ENCODE measurements around the gene SIX5. TPM values are rescaled to one million over a fixed set of nuclear protein-coding genes. Genes with fewer than 3 reads are reported as not detected.

SIX5 gene
- total RNA-seq, 1 experiment from 2014 or later: 27.6 TPM

- Histone ChIP-seq H3K4me1 (replicated peaks; ENCODE audit: insufficient read depth) (peaks cover 4% of the 10 kb centered on the region; the same call in 1 of the 2 replicates), H2AFZ (no peak overlapping the region), H3K27me3 (ENCODE audit: insufficient read depth, low read depth) (no peaks in the 10 kb centered on the region), H3K4me2 (no peak overlapping the region), H3K27ac (no peak overlapping the region), H3K79me2 (ENCODE audit: low read depth) (no peaks in the 10 kb centered on the region), H3K36me3 (ENCODE audit: low read depth) (no peaks in the 10 kb centered on the region), H3K9me2 (ENCODE audit: insufficient read depth) (no peaks in the 10 kb centered on the region), H3K9me3 (ENCODE audit: insufficient read depth, low read depth) (no peaks in the 10 kb centered on the region), H4K20me1 (ENCODE audit: insufficient read depth) (no peaks in the 10 kb centered on the region), H3F3A (ENCODE audit: insufficient read depth, low read depth) (peaks cover 22% of the 10 kb centered on the region), H3K4me3 (no peak overlapping the region)
- POLR2A ChIA-PET (ENCODE audit: unreplicated experiment): interaction anchor here (0.6 kb wide), 1 partner anchor 28 kb away, joined by 3 read pairs; no protein-coding TSS in a partner anchor
- BruUV-seq (replicated peaks): no TSS peak
- intact Hi-C loops (cut with micrococcal nuclease; ENCODE audit: unreplicated experiment): no loop called here
- no peak for DNase-seq
- CTCF ChIA-PET: interaction anchor here (0.6 kb wide), 1 partner anchor 83 kb away, joined by 3 read pairs; no protein-coding TSS in a partner anchor
- TF ChIP-seq, protein P1, sequence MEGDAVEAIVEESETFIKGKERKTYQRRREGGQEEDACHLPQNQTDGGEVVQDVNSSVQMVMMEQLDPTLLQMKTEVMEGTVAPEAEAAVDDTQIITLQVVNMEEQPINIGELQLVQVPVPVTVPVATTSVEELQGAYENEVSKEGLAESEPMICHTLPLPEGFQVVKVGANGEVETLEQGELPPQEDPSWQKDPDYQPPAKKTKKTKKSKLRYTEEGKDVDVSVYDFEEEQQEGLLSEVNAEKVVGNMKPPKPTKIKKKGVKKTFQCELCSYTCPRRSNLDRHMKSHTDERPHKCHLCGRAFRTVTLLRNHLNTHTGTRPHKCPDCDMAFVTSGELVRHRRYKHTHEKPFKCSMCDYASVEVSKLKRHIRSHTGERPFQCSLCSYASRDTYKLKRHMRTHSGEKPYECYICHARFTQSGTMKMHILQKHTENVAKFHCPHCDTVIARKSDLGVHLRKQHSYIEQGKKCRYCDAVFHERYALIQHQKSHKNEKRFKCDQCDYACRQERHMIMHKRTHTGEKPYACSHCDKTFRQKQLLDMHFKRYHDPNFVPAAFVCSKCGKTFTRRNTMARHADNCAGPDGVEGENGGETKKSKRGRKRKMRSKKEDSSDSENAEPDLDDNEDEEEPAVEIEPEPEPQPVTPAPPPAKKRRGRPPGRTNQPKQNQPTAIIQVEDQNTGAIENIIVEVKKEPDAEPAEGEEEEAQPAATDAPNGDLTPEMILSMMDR (conservative IDR thresholded peaks at IDR 0.05): no peak
- TF ChIP-seq EZH2 (IDR thresholded peaks at IDR 0.05; ENCODE audit: low read depth): no peak
Observed at GRCh38 chr19:45739498-45740439, 29.3 kb downstream of the SIX5 start.

DNA sequence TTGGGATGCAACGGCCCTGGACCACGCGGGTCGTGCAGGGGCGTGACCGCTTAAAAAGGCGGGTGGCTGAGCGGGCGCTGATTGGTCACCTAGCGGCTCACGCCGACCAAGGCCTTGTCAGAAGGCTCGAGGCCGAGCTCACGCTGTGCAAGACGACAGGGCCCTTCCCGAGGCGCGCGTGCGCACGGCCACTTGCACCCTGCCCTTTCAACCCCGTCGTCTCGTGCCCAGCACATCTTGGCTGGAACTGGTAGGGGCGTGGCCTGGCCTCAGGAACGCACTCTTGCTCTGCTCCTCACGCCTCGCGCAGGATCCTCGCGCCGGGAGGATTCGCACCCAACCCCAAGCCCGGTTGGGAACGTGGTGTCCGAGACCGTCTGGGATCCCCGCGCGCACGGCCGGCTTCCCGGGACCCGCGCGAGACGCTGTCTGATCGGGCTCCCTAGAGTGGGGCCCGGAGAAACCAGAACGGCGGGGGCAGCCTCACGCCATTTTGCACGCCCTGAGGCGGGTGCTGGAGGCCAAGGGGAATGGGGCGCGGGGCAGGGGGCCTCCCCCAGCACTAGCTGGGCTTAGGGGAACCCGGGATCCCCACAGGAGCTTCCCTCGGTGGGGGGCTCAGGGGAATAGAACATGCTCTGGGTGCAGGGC, 35.8 kb downstream of the SIX5 start, which contains the start of gene MEIOSIN:
MEIOSIN (plus strand) TSS at position 280 of the 651 bp plus-strand sequence. CDS start 1,938 bp downstream, outside the sequence.
- no peak for TF ChIP-seq EZH2 (IDR thresholded peaks at IDR 0.05; ENCODE audit: low read depth)
- TF ChIP-seq, protein P1 (conservative IDR thresholded peaks at IDR 0.05): no peak
- H3K4me2 ChIP-seq: no peak within 1 kb of the TSS
- intact Hi-C loops (cut with micrococcal nuclease; ENCODE audit: unreplicated experiment): no loop called here
- H4K20me1 ChIP-seq (ENCODE audit: insufficient read depth): peaks cover 1% of the 10 kb centered on the region; the same call in 1 of the 2 replicates
- H3K9me3 ChIP-seq (ENCODE audit: insufficient read depth, low read depth): no peaks in the 10 kb centered on the region
- no TSS peak for BruUV-seq (replicated peaks)
- H3K9me2 ChIP-seq (ENCODE audit: insufficient read depth): no peaks in the 10 kb centered on the region
- no peaks in the 10 kb centered on the region for H3K36me3 ChIP-seq (ENCODE audit: low read depth)
- H3K27me3 ChIP-seq (ENCODE audit: insufficient read depth, low read depth): no peaks in the 10 kb centered on the region
- no peak within 1 kb of the TSS for H3K4me3 ChIP-seq
- no peak within 1 kb of the TSS for H3K27ac ChIP-seq
- peaks cover 24% of the 10 kb centered on the region for H3K79me2 ChIP-seq (ENCODE audit: low read depth)
- no peak for DNase-seq
- CTCF ChIA-PET: interaction anchor here (0.6 kb wide), 1 partner anchor 56 kb away, joined by 3 read pairs; no protein-coding TSS in a partner anchor
- H2AFZ ChIP-seq: no peak within 1 kb of the TSS
- peaks cover 13% of the 10 kb centered on the region for H3K4me1 ChIP-seq (replicated peaks; ENCODE audit: insufficient read depth)
- H3F3A ChIP-seq (ENCODE audit: insufficient read depth, low read depth): peaks cover 26% of the 10 kb centered on the region
- POLR2A ChIA-PET (ENCODE audit: unreplicated experiment): no interaction called here

Measured in PC-9 (cell line).